Transverse colon (tissue), 4 donors: ENCODE data around the gene RERE. TPM values are rescaled to one million over a fixed set of nuclear protein-coding genes. Genes with fewer than 3 reads are reported as not detected.

Experiments
- DNase-seq: peaks from one replicate; pipeline ENCODE4 v3.0.0-alpha.2; 2019
- H3K27ac ChIP-seq, 4 donors: fragments of 200-600 bp; sonication (generic); 2 replicates each; pipeline ENCODE4 v1.5.1; 2016 to 2018; ENCODE audit warnings: inconsistent platforms in 4 of 4
- H3K27me3 ChIP-seq: fragments of 200-600 bp; sonication (generic); 2 replicates; pipeline ENCODE4 v1.5.1; 2017; ENCODE audit warnings: inconsistent platforms
- H3K36me3 ChIP-seq, 4 donors: fragments of 200-600 bp; sonication (generic); 2 replicates each; pipeline ENCODE4 v1.5.1; 2017 to 2019; ENCODE audit warnings: inconsistent platforms in 4 of 4
- H3K4me1 ChIP-seq, 4 donors: fragments of 200-600 bp; sonication (generic); 2 replicates each; pipeline ENCODE4 v1.5.1; 2017 to 2020; ENCODE audit warnings: inconsistent platforms in 4 of 4
- H3K4me3 ChIP-seq, 4 donors: fragments of 200-600 bp; sonication (generic); 1 replicate in 1 of 4; 2 replicates in 3 of 4; pipeline versions ENCODE4 v1.5.1 to v1.6.1; 2017 to 2019; ENCODE audit warnings: inconsistent platforms in 4 of 4
- H3K9me3 ChIP-seq, 2 donors: fragments of 200-600 bp; sonication (generic); 2 replicates each; pipeline ENCODE4 v1.5.1; 2017 to 2019; ENCODE audit warnings: inconsistent platforms in 2 of 2
- CTCF ChIP-seq, 5 experiments: fragments of 200-600 bp in 3 of 5; fragments of 450-650 bp in 2 of 5; sonication (generic) in 3 of 5; IDR thresholded peaks; 1 replicate in 2 of 5; 2 replicates in 3 of 5; pipeline ENCODE4 v1.5.1; 2016 to 2017; ENCODE audit warnings: antibody characterized with exemption in 5 of 5, inconsistent platforms in 3 of 5, mild to moderate bottlenecking in 2 of 5, moderate library complexity in 1 of 5
- EP300 ChIP-seq: sonication (generic); formaldehyde crosslinking; IDR thresholded peaks from one replicate; pipeline ENCODE4 v1.6.1; 2017; ENCODE audit warnings: antibody characterized with exemption, low read depth
- POLR2A ChIP-seq: fragments of 450-650 bp; IDR thresholded peaks from one replicate; pipeline ENCODE4 v1.6.1; 2016; ENCODE audit warnings: antibody characterized with exemption, mild to moderate bottlenecking, moderate library complexity
- POLR2AphosphoS5 ChIP-seq, 3 donors: sonication (generic); formaldehyde crosslinking; IDR thresholded peaks; one replicate each; pipeline ENCODE4 v1.6.1; 2016; ENCODE audit warnings: antibody characterized with exemption in 3 of 3
- WGBS, 2 donors: methylation state at CpG; one replicate each; pipeline ENCODE4 v1.1.5; 2018; ENCODE audit warnings: low coverage in 1 of 2; 5-methylcytosine and 5-hydroxymethylcytosine counted together
- in situ Hi-C, 4 donors: fragments of 200-750 bp; cut with MboI; loops; one replicate each; pipeline versions ENCODE4 v1.15.0 to v1.15.1; 2017; ENCODE audit warnings: low sequenced_read_pairs in 3 of 4, low pct_ligation_motif_present in 1 of 4, low pct_unique_long_range_greater_than_20kb in 1 of 4
- intact Hi-C: fragments of 100-400 bp; cut with DNase I; formaldehyde crosslinking; loops from one replicate; pipeline ENCODE4 v1.15.1; 2023; ENCODE audit warnings: low total_unique reads
- total RNA-seq, 4 donors: library from RNA; depleted of rRNA; stranded (reverse); fragments of >200 nt; gene quantifications; one replicate each; pipeline ENCODE4 v1.1.0, GENCODE V29; 2016

Gene RERE
- total RNA-seq, 4 donors from 2014 or later: 80.3 to 657 (median 105) TPM

- WGBS, 2 donors: 88 to 100% methylated on average over 5 to 13 of the region's 14 CpGs
- TF ChIP-seq POLR2A (no peak), EP300 (no peak), CTCF (IDR thresholded peaks at IDR 0.05) (no peak), POLR2AphosphoS5 (IDR thresholded peaks at IDR 0.05) (no peak)
- in situ Hi-C loops: loop anchor here in 3 of 4 donors (10.0 to 25.0 kb wide), 2 partner anchors 292 to 870 kb away; no protein-coding TSS in a partner anchor
- Histone ChIP-seq H3K4me1 (peaks cover 0 to 20% (median 11%) of the 10 kb centered on the region in 4 donors), H3K27me3 (no peaks in the 10 kb centered on the region), H3K9me3 (no peaks in the 10 kb centered on the region), H3K4me3 (no peak overlapping the region), H3K36me3 (peaks cover 0 to 29% (median 9%) of the 10 kb centered on the region in 4 donors), H3K27ac (peak overlapping the region in 1 of 4 donors; percentile 42)
- intact Hi-C loops: loop anchor here (5.0 kb wide), 1 partner anchor 300 kb away; no protein-coding TSS in a partner anchor
- no peak for DNase-seq
These were observed 39.4 kb upstream of the RERE start for GRCh38 chr1:8856689-8857412.

- Histone ChIP-seq H3K36me3 (peaks cover 0 to 9% (median 0%) of the 10 kb centered on the region in 4 donors), H3K27me3 (no peaks in the 10 kb centered on the region), H3K4me3 (no peak overlapping the region), H3K27ac (no peak overlapping the region), H3K4me1 (peaks cover 0 to 22% (median 13%) of the 10 kb centered on the region in 4 donors), H3K9me3 (no peaks in the 10 kb centered on the region)
- WGBS, 2 donors: 81 to 84% methylated on average over 3 to 7 of the region's 7 CpGs
- TF ChIP-seq POLR2A: no peak
- TF ChIP-seq EP300: no peak
- no peak for TF ChIP-seq POLR2AphosphoS5 (IDR thresholded peaks at IDR 0.05)
- TF ChIP-seq CTCF (IDR thresholded peaks at IDR 0.05): no peak
- in situ Hi-C loops: loop anchor here in 3 of 4 donors (10.0 to 25.0 kb wide), 2 partner anchors 289 to 867 kb away; no protein-coding TSS in a partner anchor
- intact Hi-C loops: no loop called here
- DNase-seq: no peak
These were observed 36.8 kb upstream of the RERE start for GRCh38 chr1:8854240-8854639.

GRCh38 chr1:8851060-8851459 is 33.6 kb upstream of the RERE start:
- no peak for TF ChIP-seq EP300
- no peak for TF ChIP-seq POLR2A
- no peak for TF ChIP-seq CTCF (IDR thresholded peaks at IDR 0.05)
- no peak overlapping the region for H3K27ac ChIP-seq
- no peak overlapping the region for H3K4me3 ChIP-seq
- no peaks in the 10 kb centered on the region for H3K36me3 ChIP-seq
- 94% methylated on average over 5 of the region's 5 CpGs; no CpG with 5 or more reads in 1 of the 2 donors for WGBS, 2 donors
- no peaks in the 10 kb centered on the region for H3K27me3 ChIP-seq
- intact Hi-C loops: no loop called here
- DNase-seq: no peak
- in situ Hi-C loops: loop anchor here in 3 of 4 donors (10.0 to 25.0 kb wide), 2 partner anchors 286 to 864 kb away; no protein-coding TSS in a partner anchor
- peaks cover 4 to 21% (median 15%) of the 10 kb centered on the region in 4 donors for H3K4me1 ChIP-seq
- no peaks in the 10 kb centered on the region for H3K9me3 ChIP-seq

- in situ Hi-C loops: loop anchor here in 2 of 4 donors (10.0 to 25.0 kb wide), 2 partner anchors 284 to 287 kb away; no protein-coding TSS in a partner anchor
- intact Hi-C loops: loop anchor here (10.0 kb wide), 1 partner anchor 124 kb away; no protein-coding TSS in a partner anchor
These were observed 31.4 kb upstream of the RERE start for GRCh38 chr1:8848663-8849386.

More at GRCh38 chr1:8848663-8849386, 31.4 kb upstream of the RERE start:
- Histone ChIP-seq H3K27ac (peak overlapping the region; percentile 36 to 73 (median 65)), H3K4me3 (no peak overlapping the region), H3K27me3 (no peaks in the 10 kb centered on the region), H3K4me1 (peaks cover 4 to 24% (median 15%) of the 10 kb centered on the region in 4 donors), H3K9me3 (no peaks in the 10 kb centered on the region), H3K36me3 (no peaks in the 10 kb centered on the region)
- 36 to 70% methylated on average over 2 to 19 of the region's 19 CpGs for WGBS, 2 donors
- DNase-seq: peak; percentile 92
- TF ChIP-seq CTCF (IDR thresholded peaks at IDR 0.05) (peak; percentile 86 to 94 (median 93)), POLR2AphosphoS5 (IDR thresholded peaks at IDR 0.05) (peak; percentile 46 to 73 (median 57)), EP300 (no peak)
